ENCODE measurements around the gene RIC8A. TPM values are rescaled to one million over a fixed set of nuclear protein-coding genes. Genes with fewer than 3 reads are reported as not detected.

Gene RIC8A
- total RNA-seq, 1 donor from 2014 or later: 108 TPM

DNA sequence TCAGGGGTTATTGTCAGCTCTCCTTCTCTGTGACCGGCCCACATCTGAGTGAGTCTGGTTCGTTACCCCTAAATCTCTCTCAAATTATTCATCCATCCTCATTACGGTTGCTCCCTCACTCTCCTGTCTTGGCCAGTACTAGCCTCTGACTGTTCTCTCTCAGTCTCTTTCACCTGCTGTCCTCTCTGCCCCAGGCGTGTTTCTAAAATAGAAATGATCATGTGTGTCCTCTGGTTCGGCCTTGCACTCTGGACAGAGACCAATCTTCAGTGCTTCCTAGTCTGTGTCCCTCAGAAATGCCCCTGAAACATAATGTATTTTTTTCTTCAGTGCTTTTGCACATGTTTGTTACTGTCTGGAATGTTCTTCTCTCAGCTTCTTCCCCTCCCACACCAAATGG, 34.1 kb downstream of the RIC8A start:
- DNase-seq (ENCODE audit: low spot score): no peak

DNA sequence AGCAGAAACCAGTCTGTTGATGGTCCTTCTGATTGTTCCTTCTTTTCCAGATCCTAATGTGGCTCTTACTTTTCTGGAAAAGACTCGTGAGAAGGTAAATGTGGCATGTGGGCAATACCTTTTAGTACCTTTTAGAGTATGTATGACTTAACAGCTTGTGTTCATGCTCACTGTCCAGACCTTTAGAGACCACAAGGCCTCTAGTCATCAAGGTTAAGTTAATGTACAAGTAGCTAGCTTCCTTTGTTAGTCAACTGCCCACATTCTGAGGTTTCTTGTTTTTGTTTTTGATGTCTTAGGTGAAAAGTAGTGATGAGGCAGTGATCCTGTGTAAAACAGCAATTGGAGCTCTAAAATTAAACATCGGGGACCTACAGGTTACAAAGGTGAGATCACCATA, 36.9 kb downstream of the RIC8A start:
- no peak for DNase-seq (ENCODE audit: low spot score)

DNA sequence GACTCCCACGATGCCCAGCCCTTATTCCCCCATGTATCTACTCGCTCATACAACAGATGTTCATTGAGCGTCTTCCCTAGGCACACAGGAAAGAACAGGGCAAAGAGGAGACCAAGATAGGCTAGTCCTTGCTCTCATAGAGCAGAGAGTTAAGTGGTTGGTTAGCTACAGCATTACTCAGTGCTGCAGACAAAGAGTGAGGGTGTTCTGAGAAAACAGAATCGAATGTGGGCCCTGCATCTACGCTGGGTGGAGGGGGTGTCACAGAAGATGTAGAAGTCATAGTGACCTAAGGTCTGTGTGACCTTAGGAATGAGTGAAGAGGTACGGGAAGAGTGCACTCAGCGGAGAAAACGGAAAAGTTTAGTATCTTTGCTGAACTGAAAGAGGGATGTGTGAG, 41.6 kb downstream of the RIC8A start:
- no peak for DNase-seq (ENCODE audit: low spot score)

DNA sequence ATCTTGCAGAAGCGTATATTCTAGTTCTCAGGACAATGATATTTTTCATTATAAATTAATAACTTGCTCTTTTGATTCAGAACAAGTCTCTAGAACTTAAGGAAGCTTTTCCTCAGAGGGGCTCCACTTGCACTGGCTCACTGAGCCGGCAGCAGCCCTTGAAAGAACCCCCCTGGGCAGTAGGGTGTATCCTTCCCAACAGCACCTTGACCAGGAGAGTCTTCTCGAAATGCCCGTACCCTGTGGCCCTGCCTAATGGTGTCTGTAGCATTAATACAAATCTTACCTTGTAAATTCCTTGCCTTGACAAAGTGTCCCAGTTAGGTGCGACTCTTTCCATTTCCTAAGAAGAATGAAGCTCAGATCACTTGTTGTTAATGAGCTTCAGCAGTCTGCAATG, 42.8 kb downstream of the RIC8A start:
- no peak for DNase-seq (ENCODE audit: low spot score)

DNA sequence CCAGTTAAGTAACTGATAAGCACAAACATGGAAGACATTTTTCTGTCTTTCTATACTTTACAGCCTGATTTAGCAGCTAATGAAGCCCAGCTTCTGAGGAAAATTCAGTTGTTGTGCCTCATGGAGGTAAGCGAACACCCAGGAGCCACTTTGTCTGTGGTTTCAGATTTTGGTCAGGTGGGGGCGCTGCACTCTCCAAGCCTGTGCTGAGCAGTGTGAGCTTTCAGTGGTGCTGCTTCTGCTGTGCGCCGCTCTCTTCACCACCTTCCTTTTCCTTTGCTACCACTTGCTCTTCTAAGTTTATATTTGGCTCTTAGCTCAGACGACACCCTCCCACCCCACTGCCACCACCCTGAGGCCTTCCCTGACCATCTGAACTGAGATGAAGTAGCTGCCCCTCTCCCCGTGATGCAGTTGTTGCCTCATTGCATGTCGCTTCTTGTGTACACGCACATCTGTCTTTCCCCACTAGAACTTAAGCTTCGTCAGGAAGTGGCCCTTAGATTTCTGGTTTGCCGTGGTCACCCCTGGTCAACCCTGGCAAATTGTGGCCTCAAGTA, 43.3 kb downstream of the RIC8A start:
- DNase-seq (ENCODE audit: low spot score): peak; percentile 68

DNA sequence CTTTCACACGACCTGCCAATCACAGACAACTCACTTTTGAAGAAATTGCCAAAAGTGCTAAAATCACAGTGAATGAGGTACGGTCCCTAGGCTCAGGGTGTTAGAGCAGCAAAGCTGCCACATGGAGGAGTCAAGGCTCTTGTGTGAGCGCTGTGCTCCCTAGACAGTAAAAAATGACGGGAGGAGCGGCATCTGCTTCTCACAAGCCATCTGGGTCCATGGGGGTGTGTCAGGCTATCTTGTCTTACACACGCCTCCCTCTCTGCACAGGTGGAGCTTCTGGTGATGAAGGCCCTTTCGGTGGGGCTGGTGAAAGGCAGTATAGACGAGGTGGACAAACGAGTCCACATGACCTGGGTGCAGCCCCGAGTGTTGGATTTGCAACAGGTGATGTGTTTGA, 44.0 kb downstream of the RIC8A start:
- no peak for DNase-seq (ENCODE audit: low spot score)

DNA sequence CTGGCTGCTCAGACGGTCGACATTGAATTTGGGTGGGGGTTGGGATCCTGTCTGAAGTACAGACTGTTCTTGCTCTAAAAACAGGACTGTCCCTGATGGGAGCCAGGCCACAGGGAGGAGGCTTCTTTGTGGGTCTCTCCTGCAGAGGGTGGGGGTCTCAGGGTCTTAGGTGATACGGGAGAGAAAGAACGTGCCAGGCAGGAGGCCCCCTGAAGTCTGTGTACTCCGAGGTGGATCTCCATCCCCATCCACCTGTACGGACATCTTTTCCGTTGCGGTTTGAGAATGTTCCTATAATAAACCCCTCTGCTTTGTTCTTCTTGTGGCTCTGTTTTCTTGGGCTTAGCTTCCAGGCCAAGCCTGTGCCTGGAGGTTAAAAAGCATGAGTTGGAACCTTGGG, 45.2 kb downstream of the RIC8A start:
- DNase-seq (ENCODE audit: low spot score): no peak

DNA sequence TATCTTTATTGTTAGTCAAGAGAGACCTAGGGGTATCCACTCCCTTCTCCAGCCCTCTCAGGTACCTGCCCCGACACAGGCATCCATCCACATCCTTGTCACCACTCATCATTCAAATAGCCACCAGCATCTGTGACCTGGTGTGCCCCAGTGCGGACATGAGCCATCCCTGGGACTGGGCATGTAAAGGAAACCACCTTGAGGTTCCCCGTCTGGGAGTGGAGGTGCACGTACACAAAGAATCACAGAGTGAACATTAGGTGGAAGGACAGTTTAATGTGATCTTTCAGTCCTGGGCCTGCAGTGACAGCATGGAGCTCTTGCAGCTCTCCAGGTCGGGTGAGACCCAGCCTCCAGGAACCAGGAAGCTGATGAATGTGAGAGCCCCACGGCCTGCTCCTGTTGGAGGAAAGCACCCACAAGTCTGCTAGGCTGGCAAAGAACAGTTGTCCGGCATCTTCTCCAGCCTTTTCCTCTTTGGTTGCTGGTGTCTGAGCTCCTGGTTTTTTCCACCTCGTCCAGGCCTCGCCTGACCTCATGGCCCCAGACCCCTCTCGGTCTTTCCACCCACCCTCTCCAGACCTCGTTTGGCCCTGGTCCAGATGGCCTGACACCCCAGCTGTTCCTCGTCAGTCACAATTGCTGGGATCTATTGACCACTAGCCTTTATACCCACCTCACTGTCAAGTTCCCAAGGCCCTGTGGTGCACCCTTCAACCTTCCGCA, 45.8 kb downstream of the RIC8A start:
- DNase-seq (ENCODE audit: low spot score): no peak

DNA sequence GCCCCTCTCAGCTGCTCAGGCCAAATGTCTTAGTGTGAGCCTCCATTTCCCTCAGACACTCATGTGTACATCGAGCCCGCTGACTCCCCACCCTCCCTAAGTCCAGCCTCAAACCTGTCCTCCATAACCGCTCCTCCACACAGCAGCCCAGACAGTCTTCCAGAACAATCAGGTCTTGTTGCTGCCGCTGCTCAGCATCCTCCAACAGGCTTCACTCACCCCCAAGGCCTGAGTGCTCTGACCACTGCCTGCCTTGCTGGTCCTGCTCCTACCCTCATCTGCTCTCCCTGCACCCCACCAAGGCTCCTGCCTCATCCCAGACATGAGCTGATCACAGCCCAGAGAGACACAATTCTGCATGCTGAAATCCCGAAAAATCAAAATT, 46.4 kb downstream of the RIC8A start:
- no peak for DNase-seq (ENCODE audit: low spot score)

DNA sequence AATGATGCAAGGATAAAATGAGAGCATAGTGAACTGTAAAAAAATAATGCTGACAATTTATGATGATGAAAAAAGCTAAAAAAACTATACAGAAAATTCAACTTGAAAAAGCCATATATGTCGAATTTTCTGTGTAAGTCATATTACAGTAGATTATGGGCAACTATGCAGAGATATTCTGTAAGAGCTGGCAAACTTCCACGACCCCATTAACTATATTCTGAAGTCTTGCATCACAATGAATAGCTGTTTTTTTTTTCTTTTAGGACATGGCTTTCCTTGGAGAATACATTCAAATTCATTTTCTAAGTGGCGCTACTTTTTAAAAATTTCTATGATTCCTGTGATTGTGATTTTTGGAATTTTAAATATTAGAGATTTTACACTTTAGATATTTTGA, 47.7 kb downstream of the RIC8A start:
- no peak for DNase-seq (ENCODE audit: low spot score)

DNA sequence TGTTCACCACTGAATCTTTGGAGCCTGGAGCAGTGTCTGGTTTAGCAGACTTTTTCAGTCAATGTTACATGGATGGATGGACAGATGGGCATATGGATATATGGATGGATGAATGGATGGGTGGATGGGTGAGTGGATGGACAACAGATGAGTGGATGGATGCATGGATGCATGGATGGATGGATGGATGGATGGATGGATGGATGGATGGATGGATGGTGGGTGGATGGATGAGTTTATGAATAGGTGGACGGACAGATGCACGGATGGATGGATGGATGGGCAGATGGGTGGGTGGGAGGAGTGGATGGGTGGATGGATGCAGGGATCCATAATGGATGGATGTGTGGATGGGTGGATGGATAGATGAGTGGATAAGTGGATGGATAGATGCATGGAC, 48.3 kb downstream of the RIC8A start:
- DNase-seq (ENCODE audit: low spot score): no peak

DNA sequence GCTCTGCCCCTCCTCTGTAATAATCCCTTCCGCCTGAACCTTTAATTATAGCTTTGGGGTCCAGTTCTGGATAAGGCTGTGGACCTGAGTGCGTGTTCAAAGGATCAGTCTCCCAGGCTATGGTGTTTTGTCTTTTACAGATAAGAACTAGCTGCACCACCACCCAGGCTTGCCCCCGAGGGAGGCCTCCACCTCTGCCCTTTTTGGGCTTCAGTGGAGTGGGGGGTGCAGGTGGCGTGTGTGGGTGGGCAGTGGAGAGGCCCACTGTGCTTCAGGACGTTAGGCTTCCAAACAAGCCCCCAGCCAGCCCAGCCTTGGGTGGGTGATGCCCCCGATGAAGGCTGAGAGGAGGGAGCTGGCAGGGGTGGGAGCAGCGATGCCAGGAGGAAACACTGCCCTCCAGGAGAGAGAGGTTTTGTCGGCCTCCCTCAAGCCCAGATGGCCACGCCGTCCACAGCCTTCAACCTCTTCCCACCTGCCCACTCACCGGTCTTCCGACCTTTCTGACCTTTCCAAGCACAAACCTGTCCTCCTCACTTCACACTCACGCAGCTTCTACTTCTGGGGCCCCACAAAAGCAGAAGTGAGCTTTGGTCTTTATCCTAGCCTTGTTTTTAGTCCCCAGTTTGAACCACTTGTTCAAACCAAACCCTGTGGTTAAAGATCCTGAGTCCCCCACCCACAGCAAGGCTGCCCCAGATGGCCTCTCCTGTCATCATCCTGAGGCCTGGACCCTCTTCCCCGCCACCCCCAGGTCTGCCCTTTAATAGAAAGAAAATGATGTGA, 49.6 kb downstream of the RIC8A start:
- no peak for DNase-seq (ENCODE audit: low spot score)

DNA sequence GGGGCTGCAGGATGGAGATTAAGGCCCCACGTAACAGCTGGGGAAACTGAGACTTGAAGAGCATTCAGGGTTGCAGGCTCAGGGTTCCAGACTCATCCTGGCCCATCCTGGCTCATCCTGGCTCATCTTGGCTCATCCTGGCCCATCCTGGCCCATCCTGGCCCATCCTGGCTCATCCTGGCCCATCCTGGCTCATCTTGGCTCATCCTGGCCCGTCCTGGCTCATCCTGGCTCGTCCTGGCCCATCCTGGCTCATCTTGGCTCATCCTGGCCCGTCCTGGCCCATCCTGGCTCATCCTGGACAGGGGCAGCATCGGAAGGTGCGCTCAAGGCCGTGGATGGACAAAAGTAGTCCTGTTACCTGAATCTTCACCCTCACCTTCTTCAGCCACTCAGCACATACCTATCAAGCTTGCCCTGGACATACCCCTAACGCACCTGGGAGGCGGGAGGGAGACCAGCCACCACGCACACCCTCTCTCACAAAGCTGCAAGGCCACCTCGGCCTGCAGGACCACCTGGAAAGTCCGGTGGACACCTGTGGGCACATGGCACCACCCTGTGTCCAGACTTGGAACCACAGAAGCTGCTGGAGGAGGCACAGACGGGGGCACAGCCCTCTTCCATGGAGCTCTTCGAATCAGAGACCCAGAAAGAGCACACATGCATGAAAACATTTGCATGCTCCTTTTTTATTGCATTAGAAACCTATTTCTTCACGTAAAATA, 50.4 kb downstream of the RIC8A start:
- DNase-seq (ENCODE audit: low spot score): no peak

DNA sequence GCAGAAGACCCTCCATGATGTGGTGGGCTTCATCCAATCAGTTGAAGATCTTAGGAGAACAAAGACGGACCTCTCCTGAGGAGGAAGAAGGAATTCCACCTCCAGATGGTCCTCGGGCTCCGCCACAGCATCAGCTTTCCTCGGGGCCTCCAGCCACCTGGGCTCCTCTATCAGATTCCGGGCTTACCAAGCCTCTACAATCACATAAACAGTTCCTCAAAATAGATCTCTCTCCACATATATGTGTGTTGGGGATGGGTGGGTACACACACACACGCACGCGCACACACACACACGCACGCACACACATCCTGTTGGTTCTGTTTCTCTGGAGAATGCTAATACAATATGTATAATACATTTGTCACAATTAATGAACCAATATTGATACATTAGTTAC, 51.9 kb downstream of the RIC8A start:
- no peak for DNase-seq (ENCODE audit: low spot score)

DNA sequence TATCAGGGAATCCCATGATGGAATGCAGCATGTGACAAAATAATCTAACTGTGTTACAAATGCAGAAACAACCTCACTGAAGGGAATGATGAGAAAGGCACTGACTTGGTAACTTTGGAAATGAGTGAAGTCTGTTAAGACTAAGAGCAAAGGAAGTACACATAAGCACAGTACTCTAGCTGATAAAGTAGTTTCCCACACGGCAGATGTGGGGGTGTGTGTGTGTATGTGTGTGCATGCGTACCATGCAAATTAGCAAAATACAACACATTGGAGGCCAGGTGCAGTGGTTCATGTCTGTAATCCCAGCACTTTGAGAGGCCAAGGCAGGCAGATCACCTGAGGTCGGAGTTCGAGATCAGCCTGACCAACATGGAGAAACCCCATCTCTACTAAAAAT, 54.1 kb downstream of the RIC8A start:
- no peak for DNase-seq (ENCODE audit: low spot score)

Other genes with a start within 250 kb of the RIC8A start
- gene SCGB1C1, start 14.6 kb upstream of the RIC8A start, total RNA-seq: not detected
- 59.9 TPM for gene BET1L, start 309 bp upstream of the RIC8A start, total RNA-seq
- gene SIRT3, start 28.6 kb downstream of the RIC8A start, total RNA-seq: 13.9 TPM
- gene PSMD13, start 29.3 kb downstream of the RIC8A start, total RNA-seq: 87.5 TPM
- 0.36 TPM for gene NLRP6, start 70.7 kb downstream of the RIC8A start, total RNA-seq
- gene PGGHG, start 81.4 kb downstream of the RIC8A start, total RNA-seq: 45.0 TPM
- gene IFITM5, start 91.8 kb downstream of the RIC8A start, total RNA-seq: not detected
- gene IFITM2, start 100.1 kb downstream of the RIC8A start, total RNA-seq: 408 TPM
- gene IFITM1, start 106.3 kb downstream of the RIC8A start, total RNA-seq: 150 TPM
- 536 TPM for gene IFITM3, start 113.2 kb downstream of the RIC8A start, total RNA-seq
- 3.3 TPM for gene B4GALNT4, start 161.8 kb downstream of the RIC8A start, total RNA-seq
- gene PKP3, start 186.5 kb downstream of the RIC8A start, total RNA-seq: 78.5 TPM
- gene SIGIRR, start 207.3 kb downstream of the RIC8A start, total RNA-seq: 73.9 TPM
- 17.9 TPM for gene ANO9, start 234.3 kb downstream of the RIC8A start, total RNA-seq
- 28.6 TPM for gene PTDSS2, start 242.6 kb downstream of the RIC8A start, total RNA-seq